NAMALWA (cell line): ENCODE results near the gene PRKAG2.

Experiments used
- DNase-seq: peaks from one replicate; pipeline ENCODE4 v3.0.0-alpha.2; 2015; ENCODE audit warnings: low spot score

The PRKAG2 gene

GRCh38 chr7:151675196-151675920 lies 201.6 kb downstream of the PRKAG2 start:
- no peak for DNase-seq

DNA sequence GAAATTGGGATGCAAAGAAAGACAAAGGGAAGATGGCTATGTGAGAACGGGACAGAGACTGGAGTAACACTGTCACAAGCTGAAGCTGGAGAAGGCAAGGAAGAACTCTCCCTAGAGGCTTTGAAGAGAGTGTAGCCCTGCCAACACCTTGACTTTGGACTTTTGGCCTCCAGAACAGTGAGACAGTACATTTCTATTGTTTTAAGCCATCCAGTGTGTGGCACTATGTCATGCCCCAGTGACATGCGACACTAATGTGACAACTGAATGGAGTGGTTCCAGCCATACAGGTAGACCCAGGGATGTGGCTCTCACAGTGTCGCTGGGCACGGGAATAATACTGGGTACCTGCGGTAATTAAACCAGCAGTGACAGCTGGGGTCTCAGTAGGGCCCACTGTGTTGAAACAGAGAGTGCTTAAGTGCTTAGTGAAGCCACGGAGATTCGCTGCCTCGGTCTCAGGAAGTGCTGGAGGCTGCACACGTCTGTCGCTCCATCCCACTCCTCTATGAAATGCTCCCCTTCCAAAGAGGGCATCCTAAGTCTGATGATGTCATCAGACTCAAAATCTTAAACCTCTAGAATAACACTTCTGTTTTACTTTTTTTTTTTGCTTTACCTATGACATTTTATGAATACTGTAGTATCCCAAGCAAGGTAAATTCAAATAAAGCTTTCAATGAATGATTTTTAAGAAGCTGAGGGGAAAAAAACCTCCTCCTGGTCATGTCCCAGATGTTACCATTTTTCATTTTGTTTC lies 202.6 kb downstream of the PRKAG2 start:
- DNase-seq, result no peak

DNA sequence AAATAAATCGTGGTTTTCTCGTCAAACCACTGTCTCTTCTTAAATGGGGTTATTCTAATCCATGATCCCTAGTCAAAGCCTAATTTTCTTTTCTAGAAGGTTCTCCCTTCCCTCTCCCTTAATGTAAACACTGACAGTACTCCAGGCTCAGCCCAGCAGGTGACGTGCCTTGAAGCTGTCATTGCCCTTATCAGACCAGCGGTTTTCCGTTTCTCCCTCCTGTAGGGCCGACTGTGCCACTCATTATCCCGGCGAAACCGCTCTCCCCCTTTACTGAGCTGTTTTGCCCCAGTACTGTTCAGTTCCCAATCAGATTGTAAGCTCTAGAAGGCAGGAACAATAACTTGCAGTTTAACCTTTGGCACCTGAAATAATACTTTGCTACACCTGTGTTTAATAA lies 203.7 kb downstream of the PRKAG2 start:
- DNase-seq, result no peak

GRCh38 chr7:151672716-151673115 lies 204.2 kb downstream of the PRKAG2 start:
- DNase-seq, result no peak

DNA sequence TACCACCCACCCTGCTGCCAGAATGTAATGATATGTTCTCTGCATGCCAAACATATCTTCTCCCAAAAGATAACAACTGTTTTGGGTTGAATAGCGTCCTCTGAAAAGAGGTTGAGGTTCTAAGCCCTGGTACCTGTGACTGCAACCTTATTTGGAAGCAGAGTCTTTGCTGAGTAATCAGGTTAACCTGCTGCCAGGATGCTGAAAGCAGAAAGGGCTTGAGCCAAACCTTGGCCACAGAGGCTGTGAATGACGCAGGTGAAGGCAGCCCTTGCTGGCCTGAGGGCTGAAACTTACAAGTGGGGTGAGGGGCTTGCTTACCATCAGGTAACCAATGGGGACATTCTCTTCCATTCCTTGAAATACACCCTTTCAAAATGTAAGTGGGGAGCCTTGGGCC lies 205.4 kb downstream of the PRKAG2 start:
- no peak for DNase-seq

DNA sequence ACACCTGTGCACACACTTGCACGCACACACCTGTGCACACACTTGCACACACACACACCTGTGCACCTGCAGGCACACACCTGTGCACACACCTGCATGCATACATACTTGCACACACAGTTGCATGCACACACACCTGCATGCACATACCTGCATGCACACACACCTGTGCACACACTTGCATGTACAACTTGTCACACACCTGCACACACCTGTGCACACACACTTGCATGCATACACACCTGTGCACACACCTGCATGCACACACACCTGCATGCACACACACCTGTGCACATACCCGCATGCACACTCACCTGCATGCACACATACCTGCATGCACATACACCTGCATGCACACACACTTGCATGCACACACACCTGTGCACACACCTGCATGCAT lies 207.2 kb downstream of the PRKAG2 start:
- no peak for DNase-seq

DNA sequence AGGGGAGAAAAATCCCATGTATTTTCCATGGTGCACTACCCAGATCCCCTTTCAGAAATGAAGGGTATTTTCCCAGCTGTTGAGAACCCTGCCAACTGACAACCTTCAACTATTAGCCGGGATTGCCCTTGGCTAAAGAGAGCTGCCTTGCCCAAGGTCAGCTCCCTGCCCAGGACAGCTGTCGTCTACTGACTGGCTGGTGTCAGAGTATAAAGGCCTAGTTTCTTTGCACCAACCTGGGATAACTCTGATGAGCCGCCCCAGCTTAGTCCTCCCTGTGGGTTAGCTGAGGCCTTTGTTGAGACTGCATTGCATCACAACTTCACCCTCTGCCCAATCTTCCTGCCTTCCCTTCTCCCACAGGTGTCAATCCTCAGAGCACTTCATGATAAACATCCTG lies 210.0 kb downstream of the PRKAG2 start:
- DNase-seq, result no peak

DNA sequence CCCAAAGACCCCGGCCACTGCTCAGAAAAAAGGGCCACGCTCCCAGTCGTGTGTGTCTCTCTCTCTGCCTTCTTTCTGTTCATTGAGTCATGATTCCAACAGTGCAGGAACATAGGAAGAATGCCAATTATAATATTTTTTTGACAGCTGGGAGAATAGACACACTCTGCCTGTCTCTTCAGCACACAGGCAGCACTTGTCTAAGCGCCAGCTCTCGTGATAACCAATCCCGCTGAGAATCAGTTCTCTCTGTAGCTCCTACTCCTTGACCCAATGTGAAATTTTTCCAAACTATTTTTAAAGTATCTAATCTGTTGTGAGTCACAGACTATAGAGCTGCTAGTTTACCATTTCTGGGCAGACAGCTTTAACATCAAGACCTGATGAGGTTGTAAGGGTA lies 211.5 kb downstream of the PRKAG2 start:
- DNase-seq, result no peak

GRCh38 chr7:151664268-151664667 lies 212.6 kb downstream of the PRKAG2 start:
- no peak for DNase-seq

- no peak for DNase-seq
Observed at GRCh38 chr7:151663382-151664100, 213.4 kb downstream of the PRKAG2 start.

- DNase-seq, result no peak
Observed at GRCh38 chr7:151662251-151662826, 214.6 kb downstream of the PRKAG2 start.

DNA sequence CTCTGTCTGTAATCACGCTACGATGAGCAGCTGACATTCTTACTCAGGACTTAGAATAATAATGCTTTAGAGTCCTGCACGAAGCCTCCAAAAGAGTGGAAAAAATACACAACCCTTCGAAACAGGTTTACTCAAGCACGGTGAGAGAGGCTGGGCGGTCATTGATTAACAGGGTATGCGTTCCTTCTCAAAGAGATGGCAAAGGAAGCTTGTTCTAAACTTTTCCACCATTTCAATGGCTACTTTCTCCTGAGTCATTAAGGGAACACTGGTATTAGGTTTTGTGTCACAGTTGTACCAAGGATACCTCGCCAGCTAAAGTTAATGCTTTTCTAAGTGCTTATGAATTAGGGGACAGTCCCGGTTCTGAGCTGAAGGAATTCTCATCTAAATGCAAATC lies 215.3 kb downstream of the PRKAG2 start:
- no peak for DNase-seq

- no peak for DNase-seq
Observed at GRCh38 chr7:151660141-151660540, 216.8 kb downstream of the PRKAG2 start.

DNA sequence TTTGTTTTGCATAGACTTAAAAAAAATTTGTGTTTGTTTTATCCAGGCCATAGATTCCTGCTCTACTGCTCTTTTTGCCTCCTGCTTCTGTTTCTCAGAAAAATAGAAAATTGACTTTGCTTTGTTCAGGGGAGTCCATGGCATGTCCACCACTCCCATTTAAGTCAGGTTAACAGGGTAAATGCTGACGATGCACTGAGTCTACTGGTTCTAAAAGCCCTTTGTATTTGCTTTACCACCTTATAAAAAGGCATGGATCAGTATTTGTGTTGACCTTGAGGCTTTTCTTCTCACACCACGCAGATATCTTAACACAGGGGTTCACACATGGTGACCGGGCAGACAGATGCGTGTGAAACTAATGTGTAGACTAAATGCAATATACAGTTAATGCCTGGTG lies 217.7 kb downstream of the PRKAG2 start:
- no peak for DNase-seq

DNA sequence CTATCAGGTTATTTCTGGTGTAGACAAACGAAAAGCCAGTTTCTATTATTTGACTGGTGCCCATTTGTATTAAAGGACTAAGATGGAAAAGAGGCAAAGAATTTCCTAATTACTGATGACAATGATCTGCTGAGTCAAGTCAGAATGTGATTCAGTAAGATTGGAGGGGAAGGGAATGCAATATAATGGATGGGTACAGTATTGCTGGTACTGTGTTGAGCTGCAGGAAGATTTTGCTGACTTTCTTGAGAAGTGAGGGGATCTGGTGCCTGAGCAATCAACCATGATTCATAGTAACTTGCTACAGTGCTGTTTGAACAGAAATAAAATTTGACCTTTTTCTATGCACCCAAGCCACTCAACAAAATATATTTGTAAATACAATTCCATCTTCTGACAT lies 218.1 kb downstream of the PRKAG2 start:
- no peak for DNase-seq

GRCh38 chr7:151657173-151657572 lies 219.7 kb downstream of the PRKAG2 start:
- no peak for DNase-seq

GRCh38 chr7:151655555-151655954 lies 221.4 kb downstream of the PRKAG2 start:
- no peak for DNase-seq

GRCh38 chr7:151652111-151652510 lies 224.8 kb downstream of the PRKAG2 start:
- no peak for DNase-seq

GRCh38 chr7:151650161-151650560 lies 226.8 kb downstream of the PRKAG2 start:
- no peak for DNase-seq

- no peak for DNase-seq
Observed at GRCh38 chr7:151648429-151648828, 228.5 kb downstream of the PRKAG2 start.

DNA sequence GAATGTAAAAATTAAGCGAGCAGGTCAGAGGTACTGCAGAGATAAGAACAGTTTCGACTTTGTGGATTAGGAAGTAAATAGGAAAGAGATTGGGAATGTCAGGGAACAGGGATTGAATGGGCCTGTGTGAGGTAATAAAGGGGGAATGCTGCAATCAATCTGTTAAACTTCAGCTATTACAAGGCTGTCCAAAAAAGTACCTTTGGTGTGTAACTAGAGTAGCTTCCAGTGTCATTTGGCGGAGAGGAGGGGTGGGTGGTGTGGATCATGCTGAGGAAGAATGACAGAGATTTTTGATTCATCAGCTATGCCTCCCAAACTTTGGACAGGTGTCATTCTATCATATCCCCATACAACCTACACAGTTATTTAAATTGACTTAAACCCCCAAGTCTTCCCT lies 229.0 kb downstream of the PRKAG2 start:
- DNase-seq, result no peak

DNA sequence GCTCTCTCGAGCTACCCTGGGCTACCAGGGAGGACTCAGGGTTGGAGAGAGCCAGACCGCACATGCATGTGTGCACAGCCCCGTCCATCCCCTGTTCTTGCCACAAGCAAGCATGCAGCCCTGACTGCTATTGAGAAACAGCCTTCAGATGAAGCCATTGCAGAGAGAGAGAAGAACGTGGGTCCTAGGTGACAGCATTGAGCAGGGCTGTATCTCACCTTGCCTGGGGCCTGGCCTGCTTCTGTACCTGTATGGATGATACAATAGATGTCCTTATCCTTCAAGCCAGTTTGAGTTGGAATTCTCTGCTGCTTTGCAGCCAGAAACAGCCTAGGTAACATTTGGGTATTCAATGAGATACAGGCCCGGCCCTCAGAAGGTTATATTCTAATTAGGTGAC lies 229.9 kb downstream of the PRKAG2 start:
- DNase-seq, result no peak

DNA sequence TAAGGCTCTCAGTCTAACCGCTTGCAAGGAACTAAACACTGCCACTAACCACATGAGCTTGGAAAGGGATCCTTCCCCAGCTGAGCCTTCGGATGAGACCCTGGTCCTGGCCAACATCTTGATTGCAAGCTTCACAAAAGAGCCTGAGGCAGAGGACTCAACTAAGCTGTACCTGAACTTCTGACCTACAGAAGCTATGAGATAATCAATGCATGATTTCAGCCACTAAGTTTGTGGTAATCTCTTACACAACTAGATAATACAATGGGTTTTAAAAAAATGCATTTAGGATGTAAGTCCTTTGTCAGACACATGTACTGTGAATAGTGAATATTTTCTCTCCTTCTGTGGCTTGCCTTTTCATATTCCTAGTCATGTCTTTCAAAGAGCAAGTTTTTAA lies 231.6 kb downstream of the PRKAG2 start:
- DNase-seq, result no peak
